Nucleus accumbens (tissue), 56 donors: ENCODE measurements around the gene CNTN2.

ENCODE experiments used
- DNase-seq, 56 donors: peaks; one replicate each; lab custom pipeline; 2025; lab: John Stamatoyannopoulos, UW

CNTN2 gene

DNA sequence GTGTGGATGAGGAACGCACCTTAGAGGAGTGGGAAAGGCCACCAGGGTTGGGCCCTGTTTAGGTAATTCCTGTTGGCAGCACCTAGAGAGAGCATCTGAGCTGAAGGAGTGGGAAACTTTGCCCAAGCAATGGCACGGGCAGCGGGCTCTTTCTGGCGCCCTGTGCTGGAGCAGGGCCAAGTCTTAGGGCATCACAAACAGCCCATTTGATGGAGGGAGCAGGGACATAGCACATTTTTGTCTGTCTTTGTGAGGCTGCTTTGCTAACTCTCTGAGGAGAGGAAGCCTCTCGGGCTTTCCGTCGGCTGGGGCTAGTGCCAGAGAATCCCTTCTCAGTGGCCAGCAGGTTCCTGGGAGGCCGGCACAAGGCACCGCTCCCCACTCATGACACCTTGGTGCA is 22.5 kb upstream of the CNTN2 start:
- DNase-seq = peak in 15 of 56 donors; percentile 7 to 46 (median 30)

GRCh38 chr1:205024679-205025078 is 18.3 kb upstream of the CNTN2 start:
- DNase-seq = no peak

DNA sequence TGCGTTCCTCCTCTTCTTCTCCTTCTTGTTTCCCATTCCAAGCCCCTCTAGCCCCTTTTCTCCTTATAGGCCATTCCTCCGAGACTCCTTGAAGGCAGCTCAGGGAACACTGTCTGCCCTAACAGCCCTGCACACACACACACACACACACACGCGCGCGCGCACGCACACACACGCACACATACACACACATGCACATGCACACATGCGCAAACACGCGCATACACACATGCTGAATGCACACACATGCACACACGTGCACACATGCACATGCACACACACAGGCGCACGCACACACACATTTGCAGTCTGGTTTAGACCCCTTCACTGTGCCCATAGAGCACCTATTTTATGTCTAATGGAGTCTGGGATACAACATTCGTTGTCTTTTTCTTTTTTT is 17.8 kb upstream of the CNTN2 start:
- DNase-seq = no peak

DNA sequence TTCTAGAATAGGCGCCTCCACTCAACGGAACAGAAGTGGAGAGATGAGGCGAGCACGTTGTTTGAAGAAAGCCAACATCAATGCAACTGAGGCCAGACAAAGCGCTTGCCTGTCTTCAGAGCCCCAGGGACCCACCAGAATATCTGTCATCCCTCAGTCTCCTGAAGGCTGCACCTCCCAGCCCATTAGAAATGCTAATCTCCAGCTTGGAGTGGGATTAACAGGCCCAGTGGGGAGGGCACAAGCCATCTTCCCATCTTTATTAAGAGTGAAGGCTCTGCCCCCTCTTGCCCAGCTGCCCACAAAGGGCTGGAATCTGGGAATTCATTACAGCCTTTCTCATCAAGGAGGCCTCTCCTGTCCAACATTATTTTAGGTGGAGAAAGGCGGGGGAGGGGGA is 16.8 kb upstream of the CNTN2 start:
- no peak for DNase-seq

GRCh38 chr1:205028390-205028789 is 14.6 kb upstream of the CNTN2 start:
- no peak for DNase-seq

GRCh38 chr1:205028924-205029323 is 14.1 kb upstream of the CNTN2 start:
- DNase-seq = no peak

DNA sequence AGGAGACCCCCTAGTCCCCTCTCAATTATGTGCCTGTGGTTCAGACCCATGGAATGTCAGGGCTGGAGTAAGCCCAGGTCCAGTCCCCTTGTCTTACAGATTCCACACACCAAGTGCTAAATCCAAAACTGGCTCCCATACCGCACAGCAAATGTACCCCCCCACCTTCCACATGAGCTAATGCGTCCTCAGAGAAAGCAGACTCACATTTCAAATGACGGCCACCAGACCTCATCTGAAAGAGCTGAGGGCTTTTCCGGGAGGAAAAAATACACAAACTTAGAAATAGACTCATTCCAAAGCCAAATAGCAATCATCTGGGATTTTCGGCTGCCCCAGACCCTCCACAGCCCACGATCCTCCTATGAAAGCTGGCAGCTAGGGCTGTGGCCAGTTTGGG is 12.8 kb upstream of the CNTN2 start:
- DNase-seq = no peak

DNA sequence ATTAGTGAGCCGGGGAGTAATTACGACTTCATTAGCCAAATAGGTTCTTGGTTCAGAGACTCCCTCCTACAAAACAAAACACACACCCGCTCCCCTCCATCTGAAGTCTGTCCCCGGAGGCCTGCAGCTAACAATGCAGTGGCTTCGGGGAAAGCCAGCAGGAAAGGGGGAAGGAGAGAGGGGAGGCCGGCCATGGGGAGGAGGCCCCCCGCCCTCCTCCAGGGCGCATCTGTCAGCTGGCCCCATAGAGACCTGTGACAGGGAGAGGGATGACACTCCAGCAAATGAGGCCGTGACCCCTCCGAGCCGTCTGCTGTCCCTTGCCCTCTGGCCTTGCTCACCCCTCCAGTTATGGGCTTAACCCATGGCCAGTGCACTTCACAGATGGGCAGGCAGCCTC is 12.1 kb upstream of the CNTN2 start:
- no peak for DNase-seq

DNA sequence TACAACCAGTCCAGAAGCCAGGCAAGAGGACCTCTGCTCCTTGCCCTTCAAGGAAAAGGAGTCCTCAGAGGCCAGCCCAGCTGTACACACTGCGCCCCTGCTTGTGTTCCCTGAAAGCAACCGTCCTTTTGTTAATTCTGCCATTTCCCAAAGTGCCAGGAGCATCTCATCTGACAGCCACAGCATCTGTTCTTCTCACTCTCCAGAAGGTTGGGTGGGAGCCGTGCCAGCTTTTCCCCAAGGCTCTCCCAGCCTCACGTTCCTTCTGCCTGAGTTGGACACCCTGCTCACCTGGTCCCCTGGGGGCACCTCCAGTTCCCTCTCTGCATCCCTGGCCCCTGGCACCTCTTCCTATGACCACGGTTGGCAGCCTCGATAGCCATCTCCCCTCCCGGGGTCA is 10.5 kb upstream of the CNTN2 start:
- DNase-seq = no peak

DNA sequence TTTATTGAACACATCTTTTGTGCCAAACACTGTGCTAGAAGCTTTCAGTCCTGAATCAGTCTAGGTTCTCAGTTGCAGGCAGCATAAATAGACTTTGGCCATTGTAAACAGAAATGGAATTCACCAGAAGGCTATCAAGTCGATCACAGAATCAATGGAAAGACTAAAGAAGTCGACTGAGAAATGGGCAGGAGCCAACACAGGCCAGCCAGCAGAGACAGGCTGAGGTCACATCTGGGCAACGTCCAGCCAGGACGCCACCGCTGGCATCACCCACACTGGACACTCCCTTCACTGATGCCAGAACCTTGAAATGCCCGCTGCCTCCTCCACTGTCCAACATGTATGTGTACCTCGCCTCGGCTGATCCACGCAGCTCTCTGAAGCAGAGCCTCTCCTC is 5.5 kb upstream of the CNTN2 start:
- peak in 22 of 56 donors; percentile 24 to 66 (median 36) for DNase-seq

GRCh38 chr1:205038132-205038786 is 4.8 kb upstream of the CNTN2 start:
- no peak for DNase-seq

- peak in 1 of 56 donors; percentile 38 for DNase-seq
These were observed 1.9 kb upstream of the CNTN2 start for GRCh38 chr1:205041001-205041715.

DNA sequence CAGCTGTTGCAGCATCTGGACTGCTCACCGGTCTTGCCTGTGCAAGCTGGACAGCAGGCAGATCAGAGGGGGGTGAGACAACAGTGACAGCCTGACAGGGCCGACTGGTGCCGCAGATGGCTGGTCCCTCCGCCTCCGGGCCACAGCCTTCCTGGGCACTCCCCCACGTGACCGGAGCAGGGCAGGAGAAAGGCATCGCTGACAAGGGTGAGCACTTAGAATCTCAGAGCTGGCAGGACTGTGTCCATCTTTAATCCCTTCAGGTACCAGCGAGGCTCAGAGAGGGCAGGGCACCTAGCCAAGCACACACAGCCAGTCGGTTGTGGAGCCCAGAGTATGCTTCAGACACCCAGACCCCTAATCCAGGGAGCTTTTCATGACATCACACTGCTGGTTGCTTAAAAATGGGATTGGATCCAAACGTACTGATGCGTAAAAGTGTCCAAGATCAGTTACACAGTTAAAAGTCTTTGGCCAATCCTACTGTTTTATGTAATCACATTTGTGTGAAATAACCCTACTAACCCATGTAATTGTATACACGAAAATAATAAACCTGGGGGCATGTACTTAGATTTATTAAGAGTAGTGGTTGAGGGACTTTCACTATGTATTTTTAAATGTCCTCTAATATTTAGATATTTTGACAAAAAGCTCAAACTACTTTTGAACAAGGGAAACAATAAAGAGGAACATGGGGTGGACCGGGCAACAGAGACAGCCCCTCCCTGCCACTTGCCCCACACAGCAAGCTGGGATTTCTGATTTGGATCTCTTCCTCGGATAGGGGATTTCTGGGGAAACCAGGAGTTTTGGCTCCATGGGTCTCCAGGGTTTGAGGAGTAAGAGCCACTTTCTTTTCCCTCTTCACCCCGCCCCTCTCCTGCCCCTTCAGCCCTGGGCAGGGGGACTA is 758 bp upstream of the CNTN2 start:
- DNase-seq = peak in 46 of 56 donors; percentile 13 to 81 (median 49)

DNA sequence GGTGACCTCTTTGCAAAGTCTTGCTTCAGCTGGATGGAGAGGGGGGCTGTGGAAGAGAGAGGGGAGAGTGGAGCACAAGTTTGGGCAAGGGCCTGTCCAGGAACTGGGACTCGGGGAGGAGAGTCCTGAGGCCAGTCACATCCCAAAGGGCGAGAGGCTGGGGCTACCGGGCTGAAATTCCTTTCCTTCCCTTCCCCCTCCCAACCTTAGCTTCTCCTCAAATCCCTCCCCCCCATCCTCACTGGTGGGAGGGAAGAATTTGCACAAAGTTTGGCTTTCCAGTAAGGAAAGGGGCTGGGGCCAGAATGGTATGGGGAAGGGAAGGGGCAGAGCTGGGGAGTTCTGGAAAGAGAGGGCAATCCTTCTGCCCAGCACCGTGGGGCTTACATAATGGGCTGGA is 854 bp downstream of the CNTN2 start:
- DNase-seq = peak in 1 of 56 donors; percentile 58

- no peak for DNase-seq
These were observed 1.7 kb downstream of the CNTN2 start for GRCh38 chr1:205044741-205045140.

DNA sequence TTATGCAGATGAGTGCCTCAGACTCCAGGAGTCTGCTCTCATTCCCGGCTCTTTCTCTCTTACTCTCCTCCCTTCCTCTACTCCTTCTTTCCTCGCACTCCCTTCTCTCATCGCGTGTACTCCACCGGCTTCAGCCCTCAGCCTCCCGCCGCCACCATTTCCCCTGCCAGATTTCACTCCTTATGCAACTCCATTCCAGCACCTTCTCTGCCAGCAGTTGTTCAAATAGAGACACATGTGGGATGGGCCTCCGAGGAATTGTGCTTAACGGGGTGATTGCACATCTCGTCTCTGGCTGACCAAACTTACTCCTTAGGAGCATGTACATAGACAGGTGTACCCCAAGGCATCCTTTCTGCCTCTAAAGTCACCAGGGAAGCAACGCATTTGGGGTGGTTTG is 2.1 kb downstream of the CNTN2 start:
- peak in 1 of 56 donors; percentile 26 for DNase-seq

DNA sequence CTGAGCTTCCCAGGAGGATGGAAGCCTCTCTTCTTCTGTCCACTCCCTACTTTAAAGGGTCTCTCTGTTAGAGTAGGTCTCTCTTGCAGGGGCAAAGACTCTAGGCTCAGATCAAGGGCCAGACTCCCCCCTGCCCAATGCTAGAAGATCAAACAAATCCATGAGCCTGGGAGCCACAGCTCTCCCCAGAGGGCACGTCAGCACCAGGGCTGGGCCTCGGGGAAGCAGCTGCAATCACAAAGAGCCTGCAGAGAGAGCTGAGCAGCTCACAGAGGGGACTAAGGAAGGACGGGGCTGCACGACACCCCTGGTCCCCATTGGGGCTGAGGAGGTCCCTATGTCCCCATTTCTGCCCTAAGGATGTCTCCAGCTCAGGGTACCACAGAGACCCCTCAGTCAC is 3.9 kb downstream of the CNTN2 start:
- peak in 51 of 56 donors; percentile 21 to 83 (median 62) for DNase-seq

DNA sequence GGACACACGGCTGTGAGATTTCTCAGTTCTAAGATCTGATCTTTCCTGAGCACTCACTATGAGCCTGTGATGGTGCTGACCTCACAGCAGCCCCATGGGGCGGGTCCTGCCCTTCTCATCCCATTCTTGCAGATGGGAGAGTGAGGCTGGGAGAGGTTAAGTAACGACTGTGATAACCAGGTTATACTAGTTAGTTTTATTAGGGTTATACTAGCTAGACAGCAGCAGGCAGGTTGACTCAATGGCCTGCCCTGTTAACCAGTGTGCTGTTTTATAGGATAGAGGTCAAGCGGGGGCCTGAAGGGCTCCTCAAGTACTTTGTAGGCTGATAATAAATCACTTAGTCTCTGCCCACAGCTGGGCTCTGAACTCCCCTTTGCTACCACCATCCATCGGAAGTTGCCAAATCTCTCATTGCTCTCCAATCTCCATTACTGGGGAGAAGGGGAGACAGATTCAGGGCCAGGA is 4.8 kb downstream of the CNTN2 start:
- peak in 19 of 56 donors; percentile 30 to 79 (median 63) for DNase-seq

- peak in 54 of 56 donors; percentile 64 to 96 (median 89) for DNase-seq
These were observed 5.4 kb downstream of the CNTN2 start for GRCh38 chr1:205048382-205048781.

DNA sequence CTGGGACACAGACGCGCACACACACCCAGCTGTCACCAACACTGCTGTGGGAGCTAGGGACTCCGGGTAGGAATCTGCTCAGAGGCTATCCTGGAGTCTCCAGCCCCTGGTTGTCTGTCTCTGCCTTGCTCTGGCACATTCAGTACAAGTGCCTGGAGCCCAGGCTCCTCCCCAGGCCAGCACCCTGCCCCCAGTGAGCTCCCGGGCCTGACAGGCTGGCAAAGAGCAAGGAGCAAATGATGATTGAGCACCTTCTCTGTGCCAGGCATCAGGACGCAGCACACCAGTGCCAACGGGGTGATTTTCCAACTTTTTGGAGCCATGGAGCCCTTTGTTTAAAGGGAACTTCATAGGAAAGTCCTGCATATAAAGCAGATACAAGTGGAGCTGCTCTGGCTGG is 6.5 kb downstream of the CNTN2 start:
- peak in 43 of 56 donors; percentile 16 to 72 (median 45) for DNase-seq

DNA sequence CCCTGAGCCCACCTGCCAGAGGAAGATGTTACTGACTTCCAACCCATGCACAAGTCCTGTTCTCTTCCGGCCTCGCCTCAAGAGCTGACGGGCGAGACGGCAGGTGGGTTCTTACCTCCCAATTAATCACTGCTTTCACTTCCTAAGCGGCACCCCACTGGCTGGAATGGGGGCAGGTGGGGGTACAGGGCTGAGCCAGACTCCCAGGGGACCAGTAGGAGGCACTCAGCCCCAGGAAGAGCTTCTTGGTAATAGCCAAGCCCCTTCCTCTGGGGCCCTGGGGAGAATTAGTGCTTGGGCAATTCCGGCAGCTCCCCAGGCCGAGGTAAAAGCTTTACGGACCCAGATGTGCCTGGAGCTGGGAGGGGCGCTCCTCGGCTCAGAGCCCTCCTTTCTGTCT is 9.7 kb downstream of the CNTN2 start:
- DNase-seq = no peak
